ENCODE measurements around the gene THEMIS. TPM values are rescaled to one million over a fixed set of nuclear protein-coding genes. Genes with fewer than 3 reads are reported as not detected.

THEMIS gene
- total RNA-seq, 1 experiment from 2014 or later: not detected

DNA sequence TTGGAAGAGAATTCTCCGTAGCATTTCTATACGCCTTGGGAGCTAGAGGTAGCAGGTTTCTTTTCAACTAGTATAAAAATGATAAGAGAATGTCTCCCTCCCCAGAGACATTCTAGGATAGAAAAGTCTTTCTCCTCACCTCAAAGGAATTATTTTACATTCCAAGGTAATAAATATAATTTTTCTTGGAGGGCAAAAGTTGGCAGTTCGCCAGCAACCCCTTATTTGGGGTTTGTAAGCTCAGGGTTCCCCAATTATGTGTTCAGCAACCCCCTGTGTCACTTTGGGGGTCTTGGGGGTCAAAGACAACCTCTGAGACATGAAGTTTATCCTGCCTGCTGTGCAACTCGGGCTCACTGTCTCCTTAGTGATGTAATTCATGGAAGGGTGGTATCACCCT, 58.3 kb downstream of the THEMIS start:
- intact Hi-C loops (cut with micrococcal nuclease; ENCODE audit: unreplicated experiment): no loop called here

DNA sequence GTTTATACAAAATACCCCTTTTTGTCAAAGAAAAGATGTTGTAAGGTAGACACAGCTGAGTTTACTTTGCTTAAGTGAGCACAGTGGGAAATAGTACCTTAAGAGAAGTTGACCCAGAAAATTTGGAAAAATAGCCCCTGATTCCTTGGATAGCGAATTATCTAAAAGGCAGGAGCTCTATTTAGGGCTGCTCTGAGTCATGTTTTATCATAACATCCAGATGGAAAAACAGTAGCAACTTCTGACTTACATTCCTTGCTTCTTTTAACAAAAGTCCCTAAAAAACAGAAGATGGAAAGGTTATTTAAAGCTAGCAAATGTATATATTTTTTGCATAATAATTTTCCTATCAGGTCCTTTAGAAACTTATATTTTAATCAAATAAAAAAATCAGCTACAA, 59.0 kb downstream of the THEMIS start:
- ChIA-PET POLR2A (no interaction called here), CTCF (interaction anchor here (0.7 kb wide), 1 partner anchor 14 kb away, joined by 3 read pairs; no protein-coding TSS in a partner anchor)
- H3K36me3 Mint-ChIP-seq (ENCODE audit: insufficient read depth, unreplicated experiment): no peaks in the 10 kb centered on the region
- H3K4me1 Mint-ChIP-seq (ENCODE audit: low read depth, unreplicated experiment): no peaks in the 10 kb centered on the region
- no peaks in the 10 kb centered on the region for H3K9me3 ChIP-seq
- no peak overlapping the region for H3K27ac Mint-ChIP-seq (ENCODE audit: unreplicated experiment)
- no TSS peak for BruUV-seq (replicated peaks)
- no peaks in the 10 kb centered on the region for H3K9me3 Mint-ChIP-seq (ENCODE audit: unreplicated experiment)
- H3K4me3 ChIP-seq (ENCODE audit: low read depth, low read length): no peak overlapping the region
- no peaks in the 10 kb centered on the region for H3K27me3 ChIP-seq (replicated peaks; ENCODE audit: control insufficient read depth, insufficient read depth, low read length)
- no peaks in the 10 kb centered on the region for H3K36me3 ChIP-seq (ENCODE audit: control insufficient read depth, insufficient read depth, low read length)
- TF ChIP-seq, protein P1, sequence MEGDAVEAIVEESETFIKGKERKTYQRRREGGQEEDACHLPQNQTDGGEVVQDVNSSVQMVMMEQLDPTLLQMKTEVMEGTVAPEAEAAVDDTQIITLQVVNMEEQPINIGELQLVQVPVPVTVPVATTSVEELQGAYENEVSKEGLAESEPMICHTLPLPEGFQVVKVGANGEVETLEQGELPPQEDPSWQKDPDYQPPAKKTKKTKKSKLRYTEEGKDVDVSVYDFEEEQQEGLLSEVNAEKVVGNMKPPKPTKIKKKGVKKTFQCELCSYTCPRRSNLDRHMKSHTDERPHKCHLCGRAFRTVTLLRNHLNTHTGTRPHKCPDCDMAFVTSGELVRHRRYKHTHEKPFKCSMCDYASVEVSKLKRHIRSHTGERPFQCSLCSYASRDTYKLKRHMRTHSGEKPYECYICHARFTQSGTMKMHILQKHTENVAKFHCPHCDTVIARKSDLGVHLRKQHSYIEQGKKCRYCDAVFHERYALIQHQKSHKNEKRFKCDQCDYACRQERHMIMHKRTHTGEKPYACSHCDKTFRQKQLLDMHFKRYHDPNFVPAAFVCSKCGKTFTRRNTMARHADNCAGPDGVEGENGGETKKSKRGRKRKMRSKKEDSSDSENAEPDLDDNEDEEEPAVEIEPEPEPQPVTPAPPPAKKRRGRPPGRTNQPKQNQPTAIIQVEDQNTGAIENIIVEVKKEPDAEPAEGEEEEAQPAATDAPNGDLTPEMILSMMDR (IDR thresholded peaks at IDR 0.05; ENCODE audit: insufficient read depth in 1 of 2, low read depth in 1 of 2, low read length in 1 of 2, severe bottlenecking in 1 of 2, unreplicated experiment in 1 of 2): no peak
- no peaks in the 10 kb centered on the region for H3K4me1 ChIP-seq
- intact Hi-C loops (cut with micrococcal nuclease; ENCODE audit: unreplicated experiment): no loop called here
- no peak overlapping the region for H3K4me3 Mint-ChIP-seq (ENCODE audit: unreplicated experiment)
- H3K27me3 Mint-ChIP-seq (ENCODE audit: insufficient read depth, unreplicated experiment): peaks cover 5% of the 10 kb centered on the region
- no peak for DNase-seq

More for the DNA sequence above, 58.3 kb downstream of the THEMIS start:
- Mint-ChIP-seq H3K9me3 (ENCODE audit: unreplicated experiment) (no peaks in the 10 kb centered on the region), H3K4me1 (ENCODE audit: low read depth, unreplicated experiment) (no peaks in the 10 kb centered on the region), H3K36me3 (ENCODE audit: insufficient read depth, unreplicated experiment) (no peaks in the 10 kb centered on the region), H3K27ac (ENCODE audit: unreplicated experiment) (no peak overlapping the region), H3K4me3 (ENCODE audit: unreplicated experiment) (no peak overlapping the region), H3K27me3 (ENCODE audit: insufficient read depth, unreplicated experiment) (peaks cover 3% of the 10 kb centered on the region)
- TF ChIP-seq, protein P1 (IDR thresholded peaks at IDR 0.05; ENCODE audit: insufficient read depth in 1 of 2, low read depth in 1 of 2, low read length in 1 of 2, severe bottlenecking in 1 of 2, unreplicated experiment in 1 of 2): no peak
- no peaks in the 10 kb centered on the region for H3K9me3 ChIP-seq
- H3K36me3 ChIP-seq (ENCODE audit: control insufficient read depth, insufficient read depth, low read length): no peaks in the 10 kb centered on the region
- no peaks in the 10 kb centered on the region for H3K27me3 ChIP-seq (replicated peaks; ENCODE audit: control insufficient read depth, insufficient read depth, low read length)
- no TSS peak for BruUV-seq (replicated peaks)
- CTCF ChIA-PET: interaction anchor here (0.7 kb wide), 1 partner anchor 13 kb away, joined by 3 read pairs; no protein-coding TSS in a partner anchor
- no peak for DNase-seq
- H3K4me3 ChIP-seq (ENCODE audit: low read depth, low read length): no peak overlapping the region
- POLR2A ChIA-PET: no interaction called here
- H3K4me1 ChIP-seq: no peaks in the 10 kb centered on the region

DNA sequence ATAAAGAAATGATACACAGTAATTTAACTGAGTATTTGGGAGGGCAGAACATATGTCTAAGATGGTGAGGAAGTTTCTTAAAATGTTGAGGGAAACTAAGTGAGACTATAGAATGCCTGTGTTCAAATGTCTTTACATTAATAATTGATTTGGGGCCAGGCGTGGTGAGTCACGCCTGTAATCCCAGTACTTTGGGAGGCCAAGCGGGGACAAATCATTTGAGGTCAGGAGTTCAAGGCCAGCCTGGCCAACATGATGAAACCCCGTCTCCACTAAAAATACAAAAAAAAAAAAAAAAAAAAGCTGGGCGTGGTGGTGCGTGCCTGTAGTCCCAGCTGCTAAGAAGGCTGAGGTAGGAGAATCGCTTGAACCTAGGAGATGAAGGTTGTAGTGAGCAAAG, 66.7 kb downstream of the THEMIS start:
- POLR2A ChIA-PET: no interaction called here
- no peak overlapping the region for H3K4me3 ChIP-seq (ENCODE audit: low read depth, low read length)
- intact Hi-C loops (cut with micrococcal nuclease; ENCODE audit: unreplicated experiment): no loop called here

More for the DNA sequence above, 66.7 kb downstream of the THEMIS start:
- Histone ChIP-seq H3K4me1 (no peaks in the 10 kb centered on the region), H3K9me3 (no peaks in the 10 kb centered on the region), H3K27me3 (replicated peaks; ENCODE audit: control insufficient read depth, insufficient read depth, low read length) (no peaks in the 10 kb centered on the region), H3K36me3 (ENCODE audit: control insufficient read depth, insufficient read depth, low read length) (no peaks in the 10 kb centered on the region)
- CTCF ChIA-PET: no interaction called here
- TF ChIP-seq, protein P1 (IDR thresholded peaks at IDR 0.05; ENCODE audit: insufficient read depth in 1 of 2, low read depth in 1 of 2, low read length in 1 of 2, severe bottlenecking in 1 of 2, unreplicated experiment in 1 of 2): no peak
- Mint-ChIP-seq H3K9me3 (ENCODE audit: unreplicated experiment) (no peaks in the 10 kb centered on the region), H3K27me3 (ENCODE audit: insufficient read depth, unreplicated experiment) (peaks cover 3% of the 10 kb centered on the region), H3K4me3 (ENCODE audit: unreplicated experiment) (no peak overlapping the region), H3K36me3 (ENCODE audit: insufficient read depth, unreplicated experiment) (no peaks in the 10 kb centered on the region), H3K4me1 (ENCODE audit: low read depth, unreplicated experiment) (no peaks in the 10 kb centered on the region), H3K27ac (ENCODE audit: unreplicated experiment) (no peak overlapping the region)
- DNase-seq: no peak
- no TSS peak for BruUV-seq (replicated peaks)

All from Caco-2 (cell line).